Tongue (tissue), 3 donors: ENCODE measurements around the gene KIFAP3. TPM values are rescaled to one million over a fixed set of nuclear protein-coding genes. Genes with fewer than 3 reads are reported as not detected.
"Not testable (repeated sequence)": the region's sequence is repeated elsewhere in the genome, so short reads cannot be mapped to it uniquely, and the experiment has no call there.

ENCODE experiments used
- DNase-seq: peaks from one replicate; pipeline ENCODE4 v3.0.0-alpha.2; 2015
- small RNA-seq: library from RNA; depleted of rRNA; stranded (forward); fragments of <200 nt; gene quantifications from one replicate; pipeline ENCODE3, GENCODE V24; 2014; ENCODE audit warnings: low replicate concordance
- total RNA-seq: library from RNA; depleted of rRNA; stranded (reverse); fragments of >200 nt; gene quantifications from one replicate; pipeline ENCODE4 v1.2.3, GENCODE V29; 2014

KIFAP3 gene
- total RNA-seq, 1 donor from 2014 or later = 58.2 TPM

DNA sequence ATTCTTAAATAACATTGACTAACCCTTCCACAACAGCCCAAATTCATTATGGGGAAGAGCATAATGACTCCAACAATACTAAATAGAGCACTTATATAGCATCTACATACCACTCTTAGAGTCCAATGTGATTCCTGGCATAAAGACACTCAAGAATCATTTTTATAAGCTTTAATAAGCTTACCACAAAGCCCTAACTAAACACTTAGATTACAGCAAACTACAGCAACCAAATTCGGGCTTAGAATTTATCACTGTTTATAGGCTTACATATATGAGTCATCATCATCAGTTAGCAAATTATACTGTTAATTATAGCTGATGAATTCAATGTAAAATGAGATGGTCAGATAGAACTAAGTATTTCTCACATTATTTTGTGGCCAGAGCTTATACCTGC is 188.1 kb downstream of the KIFAP3 start:
- no peak for DNase-seq

DNA sequence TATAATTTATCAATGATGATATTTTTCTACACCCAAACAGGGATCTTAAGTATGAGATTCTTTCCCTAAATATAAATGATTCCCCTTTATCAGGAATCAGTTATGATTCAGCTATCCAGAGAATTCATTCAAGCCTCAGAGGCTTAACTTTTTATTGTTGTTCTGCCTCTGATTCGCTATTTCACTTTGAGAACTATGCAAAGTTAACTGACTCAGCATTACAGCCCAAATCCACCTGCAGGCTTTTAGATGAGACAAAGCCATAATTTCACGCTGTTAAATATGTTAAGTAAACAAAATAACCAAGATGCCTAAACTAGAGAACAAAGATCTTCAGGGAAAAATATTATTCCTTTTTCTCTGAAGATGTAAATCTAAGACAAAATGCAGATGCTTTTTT is 189.3 kb downstream of the KIFAP3 start:
- DNase-seq = no peak

DNA sequence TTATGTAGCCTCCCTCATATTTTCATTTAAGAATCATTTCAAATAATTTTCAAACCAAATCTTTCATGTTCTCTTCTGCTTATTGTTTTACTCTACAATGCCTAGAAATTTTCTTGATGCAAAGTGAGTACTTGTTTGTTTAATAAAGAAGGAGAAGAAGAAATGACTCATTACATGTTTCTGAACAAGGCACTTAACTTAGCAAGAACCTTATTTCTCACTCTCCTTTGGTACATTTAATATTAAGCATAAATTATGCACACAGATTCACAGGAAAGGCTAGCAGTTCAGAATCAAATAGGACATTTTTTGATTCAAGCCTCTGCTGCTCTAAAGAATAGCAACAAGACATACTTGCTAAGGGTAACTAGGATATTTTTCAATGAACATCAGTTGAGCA is 189.9 kb downstream of the KIFAP3 start:
- no peak for DNase-seq

DNA sequence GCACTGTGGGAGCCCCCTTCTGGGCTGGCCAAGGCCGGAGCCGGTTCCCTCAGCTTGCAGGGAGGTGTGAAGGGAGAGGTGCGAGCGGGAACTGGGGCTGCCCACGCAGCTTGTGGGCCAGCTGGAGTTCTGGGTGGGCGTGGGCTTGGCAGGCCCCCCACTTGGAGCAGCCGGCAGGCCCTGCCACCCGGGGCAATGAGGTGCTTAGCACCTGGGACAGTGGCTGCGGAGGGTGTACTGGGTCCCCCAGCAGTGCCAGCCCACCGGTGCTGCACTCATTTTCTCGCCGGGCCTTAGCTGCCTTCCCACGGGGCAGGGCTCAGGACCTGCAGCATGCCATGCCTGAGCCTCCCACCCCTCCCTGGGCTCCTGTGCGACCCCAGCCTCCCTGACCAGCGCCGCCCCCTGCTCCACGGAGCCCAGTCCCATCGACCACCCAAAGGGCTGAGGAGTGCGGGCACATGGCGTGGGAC is 192.4 kb downstream of the KIFAP3 start:
- no peak for DNase-seq

DNA sequence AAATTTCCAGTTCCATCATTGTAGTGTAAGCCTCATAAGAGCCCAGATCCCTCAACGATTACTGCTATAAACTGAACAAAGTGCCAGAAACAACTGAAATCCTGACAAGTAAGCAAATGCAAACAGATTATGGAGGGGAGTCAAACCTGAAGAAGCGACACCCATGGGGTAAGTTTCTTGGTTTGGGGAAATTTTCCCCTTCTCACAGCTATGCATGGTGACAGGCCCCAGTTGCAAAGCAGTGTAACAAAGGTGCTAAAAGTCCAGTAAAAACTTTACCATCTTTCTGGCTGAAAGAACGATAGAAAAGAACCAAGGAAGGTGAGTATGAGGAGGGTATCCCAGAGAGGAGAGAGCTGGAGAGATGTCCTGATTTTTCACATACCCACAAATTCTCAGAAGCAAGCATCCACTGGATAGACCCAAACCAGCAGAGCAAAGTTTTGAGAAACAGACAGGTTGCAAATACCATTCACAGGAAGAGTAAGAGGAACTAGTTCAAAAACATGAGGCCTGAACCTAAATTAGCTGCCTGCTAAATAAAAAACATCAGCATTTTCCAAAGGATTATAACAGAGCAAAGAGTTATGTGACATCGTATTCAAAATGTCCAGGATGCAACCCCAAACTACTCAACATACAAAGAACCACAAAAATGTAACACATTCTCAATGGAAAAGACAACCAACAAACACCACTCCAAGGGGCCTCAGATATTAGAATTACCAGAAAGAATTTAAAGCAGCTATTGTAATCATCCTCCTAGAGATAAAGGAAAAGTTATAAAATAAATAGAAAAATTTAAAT is 195.3 kb downstream of the KIFAP3 start:
- no peak for DNase-seq

DNA sequence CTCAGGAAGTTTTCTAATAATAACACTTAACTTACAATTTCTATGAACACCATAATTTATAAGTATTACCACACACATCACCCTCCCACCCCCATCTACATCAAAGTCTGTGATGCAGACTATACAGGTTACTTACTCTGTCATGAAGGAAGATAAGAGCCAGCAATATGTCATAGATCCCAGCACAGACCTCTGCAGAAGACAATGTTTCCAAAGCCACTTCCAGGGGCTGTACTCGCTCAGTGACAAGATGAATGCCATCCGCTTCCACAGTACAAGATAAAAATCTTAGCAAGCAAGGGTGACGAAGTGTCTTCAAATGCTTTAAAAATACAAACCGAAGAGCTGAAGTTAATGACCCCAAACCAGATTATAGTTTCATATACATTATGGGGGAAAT is 196.0 kb downstream of the KIFAP3 start:
- DNase-seq = no peak

DNA sequence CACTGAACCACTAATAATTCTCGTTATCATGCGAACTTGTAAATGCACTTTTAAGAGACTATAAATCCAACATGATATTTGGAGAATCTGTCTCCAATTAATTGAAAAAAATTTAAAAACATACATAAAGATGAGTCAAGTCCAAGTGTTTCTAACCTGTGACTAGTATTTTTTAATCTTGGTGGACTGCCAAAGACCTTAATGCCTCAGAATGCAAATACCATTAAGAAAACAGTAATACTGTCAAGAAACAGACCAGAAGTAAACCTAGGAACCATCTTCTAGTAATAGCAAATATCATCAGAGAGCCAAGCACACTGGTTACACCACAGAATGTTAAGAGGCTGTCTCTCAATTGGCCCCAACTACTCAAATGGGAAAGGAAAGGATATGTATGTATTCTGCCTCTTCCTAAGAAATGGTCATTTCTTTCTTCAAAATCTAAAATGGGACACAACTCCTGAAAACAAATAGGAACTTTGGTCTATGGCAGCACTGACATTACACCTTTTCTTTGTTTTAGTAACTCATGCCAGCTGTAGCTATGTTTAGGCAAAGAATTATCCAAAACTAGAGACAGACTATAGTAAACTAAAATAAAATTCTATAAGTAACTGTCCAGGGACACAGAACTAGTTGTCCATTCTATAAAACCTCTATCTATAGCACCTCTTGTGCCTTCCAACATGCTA is 196.5 kb downstream of the KIFAP3 start:
- DNase-seq = no peak

DNA sequence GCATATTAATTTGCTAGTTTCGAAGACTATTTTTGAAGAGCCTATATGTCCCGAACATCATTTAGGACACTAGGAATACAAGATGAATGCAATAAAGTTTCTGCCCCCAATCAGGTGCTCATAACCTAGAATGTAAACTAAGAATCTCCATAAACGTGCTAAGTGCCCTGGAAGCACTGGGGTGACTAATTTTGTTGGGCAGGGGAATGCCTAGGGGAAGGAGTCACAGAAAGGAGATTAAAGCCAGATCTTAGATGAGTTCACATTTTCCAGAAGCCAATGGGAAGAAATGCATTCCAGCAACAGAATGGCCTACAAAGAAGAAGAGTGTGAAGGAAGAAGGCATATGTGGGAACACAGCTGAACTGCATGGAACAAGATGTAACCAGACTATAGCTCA is 200.3 kb downstream of the KIFAP3 start:
- no peak for DNase-seq

DNA sequence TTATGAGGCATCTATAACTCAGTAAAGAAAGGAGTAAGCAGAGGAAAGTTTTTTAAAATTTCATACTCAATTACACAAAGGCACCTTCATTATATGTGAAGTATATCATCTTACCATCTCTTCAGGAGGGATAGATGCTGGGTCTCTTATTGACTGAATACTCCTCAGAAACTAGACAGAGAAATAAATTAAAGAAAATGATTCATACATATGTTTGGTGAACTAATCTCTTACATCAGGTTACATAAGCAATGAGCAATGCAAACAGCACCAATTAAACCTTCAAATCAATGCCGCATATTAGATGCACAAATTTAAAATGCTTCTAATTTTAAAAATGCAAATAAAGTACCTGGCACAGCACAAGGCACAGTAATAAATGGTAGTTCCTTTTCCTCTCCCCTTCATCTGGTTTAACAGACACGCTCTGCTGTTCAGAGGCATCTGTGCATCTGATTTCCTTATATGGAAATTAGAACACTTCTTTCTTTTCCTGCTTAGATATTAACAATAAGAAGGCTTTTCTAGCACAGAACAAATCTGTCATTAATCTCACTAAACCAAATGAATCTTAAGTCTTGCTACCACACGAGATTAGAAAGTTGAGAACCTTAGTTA is 200.8 kb downstream of the KIFAP3 start:
- DNase-seq = no peak

DNA sequence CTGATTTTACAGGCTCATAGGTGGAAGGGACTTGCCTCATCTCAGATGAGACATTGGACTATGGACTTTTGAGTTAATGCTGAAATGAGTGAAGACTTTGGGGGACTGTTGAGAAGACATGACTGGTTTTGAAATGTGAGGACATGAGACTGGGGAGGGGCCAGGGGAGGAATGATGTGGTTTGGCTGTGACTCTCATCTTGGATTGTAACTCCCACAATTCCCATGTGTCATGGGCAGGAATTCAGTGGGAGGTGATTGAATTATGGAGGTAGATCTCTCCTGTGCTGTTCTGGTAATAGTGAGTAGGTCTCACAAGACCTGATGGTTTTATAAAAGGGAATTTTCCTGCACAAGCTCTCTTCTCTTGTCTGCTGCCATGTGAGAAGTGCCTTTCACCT is 201.6 kb downstream of the KIFAP3 start:
- DNase-seq = no peak

DNA sequence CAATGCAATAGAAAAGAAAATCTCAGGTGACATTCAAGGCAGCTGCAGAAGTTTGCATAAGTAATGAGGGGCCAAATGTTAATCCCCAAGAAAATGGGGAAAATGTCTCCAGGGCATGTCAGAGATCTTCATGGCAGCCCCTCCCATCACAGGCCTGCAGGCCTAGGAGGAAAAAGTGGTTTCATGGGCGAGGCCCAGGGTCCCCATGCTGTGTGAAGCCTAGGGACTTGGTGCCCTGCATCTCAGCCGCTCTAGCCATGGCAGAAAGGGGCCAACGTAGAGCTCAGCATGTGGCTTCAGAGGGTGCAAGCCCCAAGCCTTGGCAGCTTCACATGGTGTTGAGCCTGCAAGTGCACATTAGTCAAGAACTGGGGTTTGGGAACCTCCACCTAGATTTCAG is 202.5 kb downstream of the KIFAP3 start:
- not testable (repeated sequence) for DNase-seq

Small RNAs within 50 kb of the gene (small RNA-seq; reads per million reads assigned to genes)
- gene MRPS10P1 = not detected

Other genes starting within 250 kb of the KIFAP3 start
- 10.7 TPM for gene SCYL3, start 180.8 kb downstream of the KIFAP3 start, total RNA-seq
- not detected for gene NTMT2, start 71.3 kb upstream of the KIFAP3 start, total RNA-seq